Colonic mucosa (tissue), 4 donors: ENCODE data around the gene GFOD2. TPM values are rescaled to one million over a fixed set of nuclear protein-coding genes. Genes with fewer than 3 reads are reported as not detected.
A peak's percentile ranks its signal among the peaks of the same experiment; 100 is the strongest.

Experiments
- DNase-seq: peaks from one replicate; pipeline ENCODE4 v3.0.0-alpha.2; 2020
- H3K27ac ChIP-seq: fragments of 200-600 bp; one replicate; pipeline ENCODE4 v1.8.0; 2021
- H3K27me3 ChIP-seq: fragments of 200-600 bp; one replicate; pipeline ENCODE4 v1.8.0; 2021
- H3K36me3 ChIP-seq: fragments of 200-600 bp; one replicate; pipeline ENCODE4 v1.8.0; 2021
- H3K4me1 ChIP-seq: fragments of 200-600 bp; one replicate; pipeline ENCODE4 v1.8.0; 2021; ENCODE audit warnings: mild to moderate bottlenecking
- H3K4me3 ChIP-seq: fragments of 200-600 bp; one replicate; pipeline ENCODE4 v1.8.0; 2021
- H3K9ac ChIP-seq, 2 donors: one replicate each; pipeline ENCODE4 v1.7.0; 2013; ENCODE audit warnings: control low read depth in 2 of 2, low read depth in 2 of 2, low read length in 2 of 2
- H3K9me3 ChIP-seq: fragments of 200-600 bp; one replicate; pipeline ENCODE4 v1.8.0; 2021
- CTCF ChIP-seq: fragments of 200-600 bp; IDR thresholded peaks from one replicate; pipeline ENCODE4 v1.8.0; 2022; ENCODE audit warnings: antibody characterized with exemption, mild to moderate bottlenecking
- intact Hi-C: fragments of 100-400 bp; cut with DNase I; formaldehyde crosslinking; loops from one replicate; pipeline ENCODE4 v1.14.1; 2022
- total RNA-seq, 2 donors: library from RNA; stranded (reverse); fragmentation: NEBNext Ultra II Directional in 1 of 2; extraction: Animal tissue kit (Norgen Biotek cat#: 25700) in 1 of 2; gene quantifications; one replicate each; pipeline ENCODE4 v1.2.1, GENCODE V29; 2021
- donor health status: healthy.
- donor health status: DM: no; HTN: no; CAD: no.
- donor health status: DM: no; HTN: no; CAD: no.

GFOD2 gene
- total RNA-seq, 2 donors from 2014 or later, result 22.1 to 33.8 TPM

- H3K4me1 ChIP-seq, result peaks cover 30% of the 10 kb centered on the region
- no peak overlapping the region for H3K4me3 ChIP-seq
- no peak overlapping the region for H3K27ac ChIP-seq
- intact Hi-C loops, result loop anchor here (5.0 to 10.0 kb wide), 2 partner anchors 143 to 145 kb away; partner anchors contain the start of gene RIPOR1
- H3K9me3 ChIP-seq, result no peaks in the 10 kb centered on the region
- H3K9ac ChIP-seq, result no peak overlapping the region
- H3K27me3 ChIP-seq, result no peaks in the 10 kb centered on the region
- no peaks in the 10 kb centered on the region for H3K36me3 ChIP-seq
- no peak for TF ChIP-seq CTCF
- DNase-seq, result no peak
These were observed 49.5 kb downstream of the GFOD2 start for GRCh38 chr16:67669499-67670101.

- TF ChIP-seq CTCF, result no peak
- peak overlapping the region; percentile 70 for H3K27ac ChIP-seq
- no peak for DNase-seq
- H3K9me3 ChIP-seq, result no peaks in the 10 kb centered on the region
- no peak overlapping the region for H3K4me3 ChIP-seq
- intact Hi-C loops, result loop anchor here (10.0 kb wide), 1 partner anchor 144 kb away; the partner anchor contains the start of gene RIPOR1
- no peaks in the 10 kb centered on the region for H3K36me3 ChIP-seq
- H3K4me1 ChIP-seq, result peaks cover 24% of the 10 kb centered on the region
- no peaks in the 10 kb centered on the region for H3K27me3 ChIP-seq
- H3K9ac ChIP-seq, result peak overlapping the region in 1 of 2 donors; percentile 6
These were observed 50.5 kb downstream of the GFOD2 start for GRCh38 chr16:67668495-67669157.

DNA sequence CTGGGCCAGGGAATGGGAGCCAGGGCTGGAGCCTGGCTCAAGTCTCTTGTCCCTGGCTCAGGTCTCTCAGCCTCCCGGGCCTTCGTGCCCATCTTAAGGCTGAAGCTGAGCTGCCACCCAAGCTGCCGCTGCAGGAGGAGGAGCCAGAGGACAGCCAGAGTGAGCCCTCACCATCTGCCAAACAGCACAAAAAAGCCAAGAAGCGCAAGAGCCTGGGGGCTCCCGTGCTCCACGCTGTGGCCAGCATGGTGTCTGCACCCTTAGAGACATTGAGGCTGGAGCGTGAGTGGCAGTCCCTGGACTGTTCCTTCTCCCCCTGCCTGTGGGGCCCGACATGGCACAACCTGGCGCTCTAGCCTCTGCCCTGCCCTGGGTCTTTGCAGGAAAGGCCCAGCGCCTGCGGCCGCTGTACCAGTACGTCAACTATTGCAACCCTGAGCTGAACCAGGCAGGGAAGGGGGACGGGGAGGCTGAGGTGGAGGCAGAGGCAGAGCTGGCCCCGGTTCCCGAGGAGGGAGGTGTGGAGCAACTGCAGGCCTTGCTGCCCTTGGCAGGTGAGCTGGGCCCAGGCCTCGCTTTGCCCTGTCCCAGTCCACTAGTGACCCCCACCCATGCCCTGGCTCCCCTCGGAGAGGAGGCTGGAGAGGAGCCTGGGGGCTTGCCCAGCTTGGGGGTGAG is 51.2 kb downstream of the GFOD2 start:
- H3K9ac ChIP-seq, result peak overlapping the region; percentile 6 to 55
- intact Hi-C loops, result loop anchor here (10.0 kb wide), 1 partner anchor 143 kb away; the partner anchor contains the start of gene RIPOR1

DNA sequence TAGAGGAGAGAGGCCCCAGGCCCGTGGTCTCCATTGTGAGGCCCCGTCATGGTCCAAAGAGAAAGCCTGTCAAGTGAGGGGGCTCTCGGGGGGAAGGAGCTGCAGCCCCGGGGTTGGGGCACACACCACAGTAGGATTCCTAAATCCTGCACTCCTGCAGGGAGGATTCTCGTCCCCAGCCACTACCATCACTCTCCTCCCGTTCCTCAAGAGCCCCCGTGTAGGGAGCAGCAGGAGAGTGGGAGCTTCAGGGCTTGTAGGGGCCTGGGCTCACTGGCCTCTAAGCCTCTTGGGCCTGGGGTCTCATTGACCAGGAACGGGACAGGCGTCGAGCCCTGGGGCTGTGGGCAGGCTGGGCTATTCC is 51.7 kb downstream of the GFOD2 start:
- peak overlapping the region in 1 of 2 donors; percentile 55 for H3K9ac ChIP-seq

More for the DNA sequence above, 51.2 kb downstream of the GFOD2 start:
- peak; percentile 84 for DNase-seq
- H3K9me3 ChIP-seq, result no peaks in the 10 kb centered on the region
- H3K27ac ChIP-seq, result peak overlapping the region; percentile 70
- H3K27me3 ChIP-seq, result no peaks in the 10 kb centered on the region
- peak overlapping the region; percentile 88 for H3K4me3 ChIP-seq
- no peaks in the 10 kb centered on the region for H3K36me3 ChIP-seq
- TF ChIP-seq CTCF, result peak; percentile 90
- H3K4me1 ChIP-seq, result peaks cover 19% of the 10 kb centered on the region

More for the DNA sequence above, 51.7 kb downstream of the GFOD2 start:
- H3K4me3 ChIP-seq, result peak overlapping the region; percentile 88
- no peaks in the 10 kb centered on the region for H3K36me3 ChIP-seq
- no peaks in the 10 kb centered on the region for H3K9me3 ChIP-seq
- no peaks in the 10 kb centered on the region for H3K27me3 ChIP-seq
- peaks cover 13% of the 10 kb centered on the region for H3K4me1 ChIP-seq
- peak overlapping the region; percentile 70 for H3K27ac ChIP-seq
- no peak for TF ChIP-seq CTCF
- intact Hi-C loops, result loop anchor here (10.0 kb wide), 1 partner anchor 143 kb away; the partner anchor contains the start of gene RIPOR1
- no peak for DNase-seq
